HG02884 (cell line): Measurements from ENCODE around the gene GAS6.
"Not testable (repeated sequence)": the region's sequence is repeated elsewhere in the genome, so short reads cannot be mapped to it uniquely, and the experiment has no call there.

ENCODE experiments used
- ATAC-seq: cut with Tn5 transposase; IDR thresholded peaks from one replicate; pipeline ENCODE4 v1.9.1; 2021; ENCODE audit warnings: mild to moderate bottlenecking, moderate library complexity; ENCODE audit not compliant: unreplicated experiment

GAS6 gene

DNA sequence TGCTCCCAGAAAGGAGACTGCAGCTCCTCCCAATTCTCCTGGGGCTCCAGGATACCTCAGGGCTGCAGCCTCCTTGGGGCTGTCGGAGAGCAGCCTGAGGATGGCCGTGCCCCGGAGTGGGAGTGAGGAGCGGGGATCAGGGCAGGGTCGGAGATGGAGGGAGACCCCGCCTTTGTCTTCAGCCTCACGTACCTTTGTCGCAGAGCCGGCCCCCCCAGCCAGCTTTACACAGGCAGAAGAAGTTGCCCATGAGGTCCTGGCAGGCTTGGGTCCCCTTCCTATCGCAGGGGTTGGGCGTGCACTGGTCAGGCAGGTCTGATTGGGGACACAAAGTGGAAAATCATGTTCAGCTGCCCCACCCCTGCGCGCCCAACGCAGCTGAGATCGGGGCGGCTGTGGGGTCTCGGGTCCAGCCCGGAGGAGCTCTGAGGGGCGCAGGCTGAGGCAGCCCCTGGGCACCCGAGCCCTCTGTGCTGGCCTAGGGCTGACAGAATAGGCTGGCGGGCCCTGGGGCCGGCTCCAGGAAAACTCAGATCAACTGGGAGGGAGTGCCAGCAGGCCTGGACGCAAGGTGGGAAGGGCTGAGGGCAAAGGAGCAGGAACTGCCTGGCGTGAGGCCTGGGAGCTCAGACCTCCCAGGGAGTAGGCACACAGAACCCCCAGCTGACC, 24.2 kb downstream of the GAS6 start:
- no peak for ATAC-seq

DNA sequence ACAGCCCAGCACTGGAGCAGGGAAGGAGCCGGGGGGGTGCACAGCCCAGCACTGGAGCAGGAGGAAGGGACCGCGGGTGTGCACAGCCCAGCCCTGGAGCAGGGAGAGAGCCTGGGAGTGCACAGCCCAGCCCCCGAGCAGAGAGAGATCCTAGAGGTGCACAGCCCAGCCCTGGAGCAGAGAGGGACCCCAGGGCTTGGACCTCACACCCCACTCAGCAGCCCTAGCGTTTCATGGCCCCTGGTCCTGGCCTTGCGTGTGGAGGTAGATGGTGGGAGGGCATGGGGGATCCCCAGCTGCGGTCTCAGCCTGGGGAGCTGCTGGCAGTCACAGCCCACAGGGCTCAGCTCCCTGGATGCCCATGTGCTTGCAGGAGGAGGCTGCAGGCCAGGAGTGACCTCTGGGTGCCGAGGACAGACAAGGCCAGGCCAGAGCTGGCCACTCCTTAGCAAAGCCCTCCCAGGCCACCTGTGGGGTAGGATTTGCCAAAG, 25.1 kb downstream of the GAS6 start:
- no peak for ATAC-seq

DNA sequence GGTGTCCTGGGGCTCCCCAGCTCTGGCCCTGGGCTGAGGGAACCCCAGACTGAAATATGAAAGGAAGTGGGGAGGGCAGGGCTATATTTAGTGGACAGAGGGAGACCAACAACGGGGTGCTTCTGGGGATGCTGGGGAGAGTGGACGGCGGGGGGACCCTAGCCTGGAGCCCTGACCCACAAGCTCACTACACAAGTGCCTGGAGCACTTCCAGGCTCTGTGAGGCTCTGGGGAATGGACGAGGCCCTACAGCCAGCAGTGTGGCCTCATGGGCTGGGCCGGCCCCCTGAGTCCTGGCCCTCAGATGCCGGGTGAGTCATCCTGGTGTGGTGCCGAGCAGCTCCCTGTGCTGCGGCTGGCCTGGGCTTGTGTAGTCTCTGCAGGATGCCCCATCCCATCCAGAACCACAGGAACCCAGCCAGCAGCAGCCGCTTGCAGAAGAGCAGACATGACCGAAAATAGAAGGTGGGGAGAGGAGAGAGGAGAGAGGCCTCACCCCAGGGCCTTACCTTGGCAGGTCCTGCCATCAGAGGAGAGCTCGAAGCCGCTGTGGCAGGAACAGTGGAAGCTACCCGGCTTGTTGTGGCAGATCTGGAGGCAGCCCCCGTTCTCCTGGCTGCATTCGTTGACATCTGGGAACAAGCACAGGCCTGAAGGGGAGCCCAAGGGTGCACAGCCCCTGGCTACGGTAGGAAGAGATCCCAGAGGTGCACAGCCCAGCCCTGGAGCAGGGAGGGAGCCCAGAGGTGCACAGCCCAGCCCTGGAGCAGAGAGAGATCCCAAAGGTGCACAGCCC, 26.1 kb downstream of the GAS6 start:
- ATAC-seq, result no peak

DNA sequence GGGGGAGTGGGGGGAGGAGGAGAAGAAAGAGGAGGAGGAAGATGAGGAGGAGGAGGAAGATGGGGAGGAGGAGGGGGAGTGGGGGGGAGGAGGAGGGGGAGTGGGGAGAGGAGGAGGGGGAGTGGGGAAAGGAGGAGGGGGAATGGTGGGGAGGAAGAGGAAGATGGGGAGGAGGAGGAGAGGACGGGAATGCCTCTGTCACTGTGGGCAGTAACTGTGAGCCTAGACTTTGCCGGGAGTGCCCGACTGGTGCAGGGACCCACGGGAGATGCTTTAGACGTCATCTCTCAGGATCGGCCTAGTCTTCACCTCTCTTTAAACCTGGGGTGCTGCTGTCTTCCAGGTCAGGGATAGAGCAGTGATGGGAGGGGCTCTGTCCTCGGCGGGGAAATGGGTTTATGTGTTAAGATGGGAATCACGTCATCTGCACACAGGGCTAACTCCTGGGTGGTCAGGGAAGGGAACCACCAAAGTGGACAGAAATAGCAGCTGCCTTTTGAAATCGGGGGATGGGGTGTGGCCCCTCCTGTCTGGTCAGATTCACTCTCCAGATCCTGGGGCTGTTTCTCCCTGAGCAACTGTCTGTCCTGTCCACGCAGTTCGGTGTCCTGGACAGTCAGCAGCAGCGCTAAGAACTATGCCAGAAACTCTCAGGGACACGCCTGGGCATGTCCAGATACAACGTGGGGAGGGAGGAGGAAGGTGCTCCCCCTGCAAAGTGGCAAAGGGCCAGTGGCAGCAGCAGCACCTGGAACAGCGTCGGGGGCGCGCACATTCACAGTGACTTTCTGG, 26.9 kb downstream of the GAS6 start:
- ATAC-seq, result no peak

DNA sequence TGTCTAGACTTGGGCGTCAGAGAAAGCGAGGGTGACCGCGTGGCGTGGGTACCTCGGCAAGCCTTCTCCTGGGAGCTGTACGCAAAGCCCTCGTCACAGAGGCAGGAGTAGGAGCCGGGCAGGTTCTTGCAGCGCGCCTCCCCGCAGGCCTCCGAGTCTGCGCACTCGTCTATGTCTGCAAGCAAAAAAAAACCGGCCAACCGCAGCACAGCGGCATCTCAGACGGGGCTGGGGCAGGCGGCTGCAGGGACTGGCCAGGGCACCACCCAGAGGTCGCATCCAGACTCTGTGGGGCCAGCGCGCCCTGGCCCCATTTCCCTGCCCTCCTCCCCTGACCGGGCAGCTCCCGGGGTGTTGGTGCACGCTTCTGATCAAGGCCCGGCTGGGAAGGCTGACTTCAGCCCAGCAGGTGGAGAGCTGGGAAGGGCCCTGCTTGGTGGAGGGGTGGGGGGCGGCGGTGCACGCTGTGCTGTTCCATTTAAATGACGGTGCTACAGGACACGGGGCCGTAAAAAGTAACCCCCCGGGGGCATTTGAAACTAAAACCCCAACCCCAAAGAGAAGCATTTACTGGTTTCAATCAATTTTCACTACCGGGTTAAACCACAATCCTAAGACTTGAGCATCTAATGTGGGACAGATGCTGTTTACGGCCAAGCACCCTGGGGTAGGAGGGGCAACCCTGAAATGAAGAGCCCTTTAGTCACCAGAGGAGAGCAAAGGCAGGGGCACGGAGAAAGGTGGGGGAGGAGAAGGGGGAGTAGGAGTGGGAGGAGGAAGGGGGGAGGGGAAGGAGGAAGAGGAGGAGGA, 28.2 kb downstream of the GAS6 start:
- no peak for ATAC-seq

DNA sequence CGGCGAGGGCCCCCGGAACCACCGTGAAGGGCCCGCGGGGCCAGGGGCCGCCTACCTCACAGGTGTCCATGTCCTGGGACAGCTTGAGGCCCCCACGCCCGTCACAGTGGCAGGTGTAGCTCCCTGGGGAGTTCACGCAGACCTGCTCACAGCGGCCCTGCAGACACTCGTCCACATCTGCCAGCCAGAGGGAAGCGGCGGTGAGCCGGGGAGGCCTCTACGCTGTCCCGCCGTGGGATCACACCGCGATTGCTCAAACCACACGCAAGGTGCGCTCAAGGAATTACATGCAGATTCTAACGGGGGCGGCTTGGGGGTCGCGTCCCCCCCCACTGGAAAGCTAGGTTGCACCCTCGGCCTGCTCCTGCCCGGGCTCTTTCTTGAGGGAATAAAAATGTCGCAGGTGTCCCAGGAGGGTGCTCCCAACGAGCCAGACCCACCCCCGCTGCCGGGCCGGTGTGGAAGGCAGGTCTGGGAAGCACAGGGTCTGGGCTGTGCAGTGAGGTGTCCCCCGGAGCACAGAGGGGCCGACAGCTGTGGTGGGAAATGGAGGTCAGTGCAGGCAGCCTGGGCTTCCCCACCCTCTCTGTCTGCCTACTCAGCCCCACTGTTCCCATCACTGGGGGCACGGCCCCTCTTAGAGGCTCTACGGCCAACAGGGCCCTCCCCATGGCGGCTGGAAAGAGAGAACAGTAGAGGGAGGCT, 29.2 kb downstream of the GAS6 start:
- ATAC-seq, result no peak

DNA sequence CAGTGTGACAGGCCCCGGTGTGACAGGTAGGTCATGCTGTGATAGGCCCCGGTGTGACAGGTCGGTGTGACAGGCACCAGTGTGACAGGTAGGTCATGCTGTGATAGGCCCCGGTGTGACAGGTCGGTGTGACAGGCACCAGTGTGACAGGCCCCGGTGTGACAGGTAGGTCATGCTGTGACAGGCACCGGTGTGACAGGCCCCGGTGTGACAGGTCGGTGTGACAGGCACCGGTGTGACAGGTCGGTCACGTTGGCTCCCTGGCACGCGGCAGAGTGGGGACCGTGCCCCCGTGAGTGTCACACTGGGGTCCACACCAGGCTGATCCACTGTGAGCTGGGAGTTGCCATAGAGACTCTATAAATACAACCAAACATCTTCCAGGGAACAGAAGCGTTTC, 29.9 kb downstream of the GAS6 start:
- ATAC-seq, result not testable (repeated sequence)

DNA sequence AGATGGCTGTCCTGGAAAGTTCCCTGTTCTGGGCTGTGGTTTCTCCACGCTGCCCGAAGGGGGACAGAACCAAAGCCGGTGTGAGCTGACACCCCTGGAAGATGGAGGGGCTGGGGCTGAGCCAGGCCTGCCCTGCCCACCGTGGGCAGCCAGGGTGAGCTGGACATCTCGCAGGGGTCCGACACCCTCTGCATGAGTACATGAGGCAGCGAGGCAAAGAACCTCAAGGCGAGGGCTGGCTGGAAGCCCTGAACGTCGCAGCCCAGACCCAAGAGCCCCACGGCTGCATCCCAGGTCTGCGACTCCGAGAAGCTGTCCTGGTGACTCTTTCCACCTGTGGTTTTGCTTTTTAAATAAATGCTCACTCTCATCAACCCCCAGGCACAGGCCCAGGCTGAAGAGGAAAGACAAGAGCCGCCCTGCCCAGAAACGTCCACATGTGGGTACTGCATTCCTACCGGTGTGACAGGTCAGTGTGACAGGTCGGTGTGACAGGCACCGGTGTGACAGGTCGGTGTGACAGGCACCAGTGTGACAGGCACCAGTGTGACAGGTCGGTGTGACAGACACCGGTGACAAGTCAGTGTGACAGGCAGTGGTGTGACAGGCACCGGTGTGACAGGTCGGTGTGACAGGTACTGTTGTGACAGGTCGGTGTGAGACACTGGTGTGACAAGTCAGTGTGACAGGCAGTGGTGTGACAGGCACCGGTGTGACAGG, 30.6 kb downstream of the GAS6 start:
- ATAC-seq, result no peak

DNA sequence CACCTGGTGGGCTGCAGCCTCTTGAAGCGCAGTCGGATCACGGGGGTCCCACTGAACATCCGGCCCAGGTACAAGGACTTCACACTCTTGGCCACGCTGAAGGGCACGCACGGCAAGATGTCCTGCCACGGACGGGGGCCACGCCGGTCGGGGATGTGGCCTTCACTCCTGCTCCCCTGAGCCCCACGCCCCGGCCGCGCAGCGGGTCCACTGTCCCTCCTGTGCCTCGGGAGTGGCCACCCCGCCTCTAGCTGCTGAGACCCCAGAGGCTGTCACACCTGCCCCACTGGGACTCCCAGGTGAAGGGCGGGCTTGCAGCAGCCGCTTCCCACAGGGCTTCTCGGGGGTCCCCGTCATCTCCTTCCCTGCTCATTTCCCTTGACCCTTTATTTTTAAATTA, 31.2 kb downstream of the GAS6 start:
- no peak for ATAC-seq

DNA sequence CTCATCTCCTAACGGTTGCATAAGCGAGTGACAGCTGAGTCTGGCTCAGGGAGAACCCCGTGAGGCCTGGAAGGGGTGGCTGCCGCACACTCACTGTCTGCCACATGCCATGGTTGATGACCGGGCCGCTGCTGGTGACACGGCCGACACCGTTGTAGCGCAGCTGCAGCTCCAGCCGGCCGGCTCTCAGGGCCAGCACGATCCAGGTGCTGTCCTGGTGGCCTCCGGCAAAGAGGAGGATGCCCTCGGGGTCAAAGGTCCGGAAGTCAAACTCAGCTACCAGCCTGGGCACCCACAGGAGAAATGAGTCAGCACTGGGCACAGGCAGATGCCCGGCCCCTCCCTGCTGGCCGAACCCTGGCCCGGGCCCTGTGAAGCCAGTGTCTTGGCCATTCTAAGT, 31.7 kb downstream of the GAS6 start:
- ATAC-seq, result no peak

DNA sequence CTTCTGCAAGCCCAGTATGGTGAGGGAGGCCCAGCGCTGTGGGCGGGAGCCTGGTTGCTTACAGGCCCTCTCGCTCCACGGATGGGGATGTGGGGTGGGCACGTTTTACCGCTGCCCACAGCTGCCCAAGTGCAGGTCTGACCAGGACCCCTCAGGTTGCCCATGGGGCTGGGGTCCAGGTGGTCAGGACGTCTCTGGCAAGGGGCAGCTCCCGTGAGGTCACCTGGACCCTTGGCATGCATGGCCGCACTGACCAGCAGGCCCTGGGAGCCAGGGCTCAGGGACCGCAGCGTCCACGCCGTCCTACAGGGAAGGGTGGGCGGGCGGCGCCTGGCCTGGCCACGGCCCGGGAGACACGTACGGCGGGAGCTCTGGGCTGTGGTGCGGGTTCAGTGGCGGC, 32.8 kb downstream of the GAS6 start:
- ATAC-seq, result no peak

DNA sequence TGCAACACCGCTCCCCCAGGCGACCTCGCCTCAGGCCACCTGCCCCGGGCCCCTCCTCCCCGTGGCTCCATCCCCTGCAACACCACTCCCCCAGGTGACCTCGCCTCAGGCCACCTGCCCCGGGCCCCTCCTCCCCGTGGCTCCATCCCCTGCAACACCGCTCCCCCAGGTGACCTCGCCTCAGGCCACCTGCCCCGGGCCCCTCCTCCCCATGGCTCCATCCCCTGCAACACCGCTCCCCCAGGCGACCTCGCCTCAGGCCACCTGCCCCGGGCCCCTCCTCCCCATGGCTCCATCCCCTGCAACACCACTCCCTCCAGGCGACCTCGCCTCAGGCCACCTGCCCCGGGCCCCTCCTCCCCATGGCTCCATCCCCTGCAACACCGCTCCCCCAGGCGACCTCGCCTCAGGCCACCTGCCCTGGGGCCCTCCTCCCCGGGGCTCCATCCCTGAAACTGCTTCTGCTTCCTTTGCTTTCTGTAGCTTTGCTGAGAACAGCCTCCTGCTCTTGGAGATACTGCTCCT, 33.4 kb downstream of the GAS6 start:
- not testable (repeated sequence) for ATAC-seq

DNA sequence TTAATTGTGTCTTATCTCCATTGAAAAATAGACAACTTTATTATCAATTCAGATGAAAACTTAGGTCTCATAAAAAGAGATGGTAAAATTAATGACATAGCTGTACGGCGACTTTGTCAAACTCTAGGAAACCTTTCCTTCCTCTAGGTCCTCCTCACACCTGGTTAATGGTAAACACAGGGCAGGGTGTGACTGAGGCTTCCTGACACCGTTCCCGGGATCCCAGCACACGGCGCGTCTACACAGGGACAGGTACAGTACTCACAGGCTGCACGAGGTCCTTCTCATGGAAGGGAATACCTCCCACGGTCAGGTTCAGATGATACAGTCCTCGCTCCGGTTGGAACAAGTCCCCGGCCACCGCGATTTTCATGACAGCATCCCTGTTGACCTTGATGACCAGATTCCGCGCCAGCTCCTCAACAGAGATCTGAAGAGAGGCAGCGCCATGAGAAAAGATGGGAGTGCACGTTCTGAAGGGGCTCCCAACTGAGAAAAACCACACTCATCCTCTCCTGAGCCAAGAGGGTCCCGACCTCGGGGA, 35.5 kb downstream of the GAS6 start:
- ATAC-seq, result no peak

DNA sequence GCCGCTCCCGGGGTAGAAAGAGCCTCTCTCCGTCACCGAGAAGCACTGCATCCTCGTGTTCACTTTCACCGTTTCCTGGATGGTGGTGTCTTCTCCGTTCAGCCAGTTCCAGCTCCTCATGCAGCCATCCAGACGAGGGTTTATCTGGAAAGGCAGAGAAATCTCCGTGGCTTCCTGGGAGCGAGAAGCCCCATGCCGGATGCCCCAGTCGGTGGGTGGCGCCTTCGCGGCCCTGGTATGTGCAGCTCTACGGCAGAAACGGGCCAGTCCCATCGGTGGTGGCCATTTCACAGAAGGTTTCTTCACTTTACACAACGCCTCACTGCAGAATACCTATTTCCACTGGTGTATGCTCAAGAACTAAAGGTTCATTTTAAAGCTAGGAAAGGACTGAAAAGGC, 36.9 kb downstream of the GAS6 start:
- no peak for ATAC-seq

DNA sequence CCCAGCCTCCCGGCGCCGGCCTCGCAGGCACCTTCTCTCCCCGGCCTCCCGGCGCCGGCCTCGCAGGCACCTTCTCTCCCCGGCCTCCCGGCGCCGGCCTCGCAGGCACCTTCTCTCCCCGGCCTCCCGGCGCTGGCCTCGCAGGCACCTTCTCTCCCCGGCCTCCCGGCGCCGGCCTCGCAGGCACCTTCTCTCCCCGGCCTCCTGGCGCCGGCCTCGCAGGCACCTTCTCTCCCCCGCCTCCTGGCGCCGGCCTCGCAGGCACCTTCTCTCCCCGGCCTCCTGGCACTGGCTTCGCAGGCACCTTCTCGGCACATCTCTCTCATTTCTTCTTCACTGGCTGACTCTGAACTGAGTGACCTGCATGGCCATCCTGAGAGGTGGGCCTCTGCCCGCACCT, 37.4 kb downstream of the GAS6 start:
- not testable (repeated sequence) for ATAC-seq

DNA sequence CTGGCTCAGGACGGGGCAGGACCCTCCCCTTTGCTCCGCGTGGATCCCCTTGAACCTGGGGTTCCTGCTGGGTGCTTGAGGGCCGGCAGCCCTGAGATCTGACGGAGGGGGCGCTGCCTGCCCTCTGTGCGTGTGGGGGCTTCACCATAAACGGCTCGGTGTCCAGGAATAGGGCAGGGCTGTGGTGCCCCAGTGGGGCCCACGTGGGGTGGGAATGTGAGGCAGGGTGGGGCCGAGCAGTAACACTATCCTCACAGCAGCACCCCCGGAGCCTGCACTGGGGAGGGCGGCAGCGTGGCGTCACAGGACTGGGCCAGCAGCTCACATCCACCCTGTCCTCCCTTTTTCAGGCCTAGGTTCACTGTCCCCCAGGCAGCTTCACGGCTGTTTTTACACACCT, 38.0 kb downstream of the GAS6 start:
- no peak for ATAC-seq

DNA sequence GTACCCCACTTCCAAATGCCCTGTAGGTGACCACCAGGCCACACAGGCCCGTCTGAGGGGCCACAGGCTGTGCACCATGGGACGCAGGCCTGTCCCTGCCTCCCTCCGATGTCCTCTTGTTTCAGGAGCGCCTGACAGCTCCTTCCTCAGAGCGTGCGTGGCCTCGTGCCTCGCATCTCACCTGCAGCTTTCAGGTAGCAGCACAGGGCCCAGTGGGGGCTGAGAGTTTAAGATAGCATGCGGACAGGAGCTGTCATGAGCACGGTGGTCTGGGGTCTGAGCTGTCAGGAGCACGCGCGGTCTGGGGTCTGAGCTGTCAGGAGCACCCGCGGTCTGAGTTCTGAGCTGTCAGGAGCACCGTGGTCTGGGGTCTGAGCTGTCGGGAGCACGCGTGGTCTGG, 40.1 kb downstream of the GAS6 start:
- no peak for ATAC-seq

DNA sequence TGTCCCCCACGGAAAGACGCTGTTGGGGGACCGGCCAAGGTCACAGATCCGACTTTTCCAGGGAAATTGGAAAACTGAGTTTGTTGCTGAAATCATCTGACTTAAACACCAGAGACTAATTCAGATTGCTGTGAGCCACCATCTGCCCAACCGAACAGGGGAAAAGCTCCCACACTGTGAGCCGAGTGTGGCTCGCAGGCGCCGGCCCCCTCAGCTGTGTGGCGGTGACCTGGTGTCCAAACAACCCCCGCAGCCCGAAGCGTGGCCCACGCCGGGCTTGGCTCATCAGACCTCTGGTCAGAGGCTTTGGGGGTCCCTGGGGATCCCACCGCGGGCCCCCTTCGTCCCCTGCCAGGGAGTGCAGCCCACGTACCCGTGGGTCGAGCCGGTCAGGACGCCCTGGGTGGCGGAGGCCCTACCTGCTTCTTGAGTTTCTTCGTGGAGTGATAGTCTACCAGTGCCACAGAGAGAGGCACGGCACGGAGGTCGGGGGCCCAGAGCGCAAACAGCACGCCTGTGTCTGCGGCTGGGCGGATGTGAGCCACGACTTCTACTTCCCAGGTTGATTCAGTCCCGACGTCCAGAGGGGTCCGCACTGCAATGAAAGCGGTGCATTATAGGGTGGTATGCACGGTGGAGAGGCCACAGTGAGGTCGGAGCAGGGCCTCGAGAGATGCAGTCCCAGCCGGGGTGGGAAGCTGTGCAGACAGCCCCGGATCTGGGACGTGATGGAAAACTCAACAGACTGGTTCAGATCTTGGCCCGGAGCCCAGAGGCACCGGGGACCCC, 40.7 kb downstream of the GAS6 start:
- ATAC-seq, result no peak
